HEK293 (cell line): ENCODE measurements around the gene SH2B3.

Experiments
- KLF1 ChIP-seq: fragments of 450-650 bp; formaldehyde crosslinking; IDR thresholded peaks from 2 replicates; pipeline ENCODE4 v1.5.1; 2016; ENCODE audit warnings: missing biosample characterization, missing genetic modification characterization
- MYNN ChIP-seq: fragments of 450-650 bp; formaldehyde crosslinking; IDR thresholded peaks from 2 replicates; pipeline ENCODE4 v1.5.1; 2016; ENCODE audit warnings: missing biosample characterization, missing genetic modification characterization, borderline replicate concordance
- OVOL3 ChIP-seq: fragments of 450-650 bp; formaldehyde crosslinking; IDR thresholded peaks from 2 replicates; pipeline ENCODE4 v1.5.1; 2016; ENCODE audit warnings: missing biosample characterization, missing genetic modification characterization
- SP7 ChIP-seq: fragments of 450-650 bp; formaldehyde crosslinking; IDR thresholded peaks from 2 replicates; pipeline ENCODE4 v1.5.1; 2016; ENCODE audit warnings: missing biosample characterization, missing genetic modification characterization
- TCF7L2 ChIP-seq: IDR thresholded peaks from 2 replicates; pipeline ENCODE4 v1.6.1; 2011; ENCODE audit warnings: low read depth, mild to moderate bottlenecking, inconsistent platforms, low read length, moderate library complexity, borderline replicate concordance
- YY1 ChIP-seq: fragments of 450-650 bp; formaldehyde crosslinking; IDR thresholded peaks from 2 replicates; pipeline ENCODE4 v1.5.1; 2018; ENCODE audit warnings: missing biosample characterization, missing genetic modification characterization
- ZBTB20 ChIP-seq: fragments of 450-650 bp; formaldehyde crosslinking; IDR thresholded peaks from 2 replicates; pipeline ENCODE4 v1.5.1; 2016; ENCODE audit warnings: missing biosample characterization, missing genetic modification characterization
- ZEB2 ChIP-seq: fragments of 450-650 bp; formaldehyde crosslinking; IDR thresholded peaks from 2 replicates; pipeline ENCODE4 v1.5.1; 2016; ENCODE audit warnings: missing biosample characterization, missing genetic modification characterization
- ZNF133 ChIP-seq: fragments of 450-650 bp; formaldehyde crosslinking; IDR thresholded peaks from 2 replicates; pipeline ENCODE4 v1.5.1; 2016; ENCODE audit warnings: missing biosample characterization, missing genetic modification characterization
- ZNF140 ChIP-seq: fragments of 450-650 bp; formaldehyde crosslinking; IDR thresholded peaks from 2 replicates; pipeline ENCODE4 v1.5.1; 2016; ENCODE audit warnings: missing biosample characterization, missing genetic modification characterization
- ZNF157 ChIP-seq: fragments of 450-650 bp; formaldehyde crosslinking; IDR thresholded peaks from 2 replicates; pipeline ENCODE4 v1.5.1; 2016; ENCODE audit warnings: missing biosample characterization, missing genetic modification characterization
- ZNF19 ChIP-seq: fragments of 450-650 bp; formaldehyde crosslinking; IDR thresholded peaks from 2 replicates; pipeline ENCODE4; 2016; ENCODE audit warnings: missing biosample characterization, missing genetic modification characterization, low read depth
- ZNF202 ChIP-seq: fragments of 450-650 bp; formaldehyde crosslinking; IDR thresholded peaks from 2 replicates; pipeline ENCODE4 v1.5.1; 2016; ENCODE audit warnings: missing biosample characterization, missing genetic modification characterization, borderline replicate concordance
- ZNF248 ChIP-seq: fragments of 450-650 bp; formaldehyde crosslinking; IDR thresholded peaks from 2 replicates; pipeline ENCODE4 v1.5.1; 2017; ENCODE audit warnings: missing biosample characterization, missing genetic modification characterization
- ZNF266 ChIP-seq: fragments of 450-650 bp; formaldehyde crosslinking; IDR thresholded peaks from 2 replicates; pipeline ENCODE4 v1.5.1; 2016; ENCODE audit warnings: missing biosample characterization, missing genetic modification characterization, low read depth
- ZNF274 ChIP-seq, 2 experiments: fragments of 200-500 bp in 1 of 2; fragments of 450-650 bp in 1 of 2; sonication (Bioruptor generic) in 1 of 2; formaldehyde crosslinking in 1 of 2; IDR thresholded peaks; 2 replicates each; pipeline versions ENCODE4 v1.5.1 to v1.6.1; 2014 to 2016; ENCODE audit warnings: borderline replicate concordance in 1 of 2, inconsistent platforms in 1 of 2, low read length in 1 of 2, missing biosample characterization in 1 of 2, missing genetic modification characterization in 1 of 2
- ZNF311 ChIP-seq: fragments of 450-650 bp; formaldehyde crosslinking; IDR thresholded peaks from 2 replicates; pipeline ENCODE4 v1.5.1; 2017; ENCODE audit warnings: missing biosample characterization, missing genetic modification characterization, borderline replicate concordance
- ZNF324 ChIP-seq: fragments of 450-650 bp; formaldehyde crosslinking; IDR thresholded peaks from 2 replicates; pipeline ENCODE4 v1.5.1; 2016; ENCODE audit warnings: missing biosample characterization, missing genetic modification characterization
- ZNF350 ChIP-seq: fragments of 450-650 bp; formaldehyde crosslinking; IDR thresholded peaks from 2 replicates; pipeline ENCODE4 v1.5.0; 2017; ENCODE audit warnings: missing biosample characterization, mild to moderate bottlenecking, missing genetic modification characterization
- ZNF354C ChIP-seq: fragments of 450-650 bp; formaldehyde crosslinking; IDR thresholded peaks from 2 replicates; pipeline ENCODE4 v1.5.1; 2016; ENCODE audit warnings: missing biosample characterization, missing genetic modification characterization, low read depth, borderline replicate concordance
- ZNF416 ChIP-seq: fragments of 450-650 bp; formaldehyde crosslinking; IDR thresholded peaks from 2 replicates; pipeline ENCODE4 v1.5.1; 2016; ENCODE audit warnings: missing biosample characterization, missing genetic modification characterization
- ZNF510 ChIP-seq: fragments of 450-650 bp; formaldehyde crosslinking; IDR thresholded peaks from 2 replicates; pipeline ENCODE4 v1.5.1; 2018; ENCODE audit warnings: mild to moderate bottlenecking, missing genetic modification characterization, missing biosample characterization; ENCODE audit not compliant: insufficient replicate concordance
- ZNF514 ChIP-seq: fragments of 450-650 bp; formaldehyde crosslinking; IDR thresholded peaks from 2 replicates; pipeline ENCODE4 v1.5.1; 2016; ENCODE audit warnings: missing biosample characterization, missing genetic modification characterization
- ZNF521 ChIP-seq: fragments of 450-650 bp; formaldehyde crosslinking; IDR thresholded peaks from 2 replicates; pipeline ENCODE4 v1.5.1; 2017; ENCODE audit warnings: missing biosample characterization, mild to moderate bottlenecking, missing genetic modification characterization
- ZNF776 ChIP-seq: fragments of 450-650 bp; formaldehyde crosslinking; IDR thresholded peaks from 2 replicates; pipeline ENCODE4 v1.5.0; 2017; ENCODE audit warnings: missing biosample characterization, missing genetic modification characterization, borderline replicate concordance
- ZNF791 ChIP-seq: fragments of 450-650 bp; formaldehyde crosslinking; IDR thresholded peaks from 2 replicates; pipeline ENCODE4 v1.5.1; 2016; ENCODE audit warnings: missing biosample characterization, missing genetic modification characterization
- ZNF792 ChIP-seq: fragments of 450-650 bp; formaldehyde crosslinking; IDR thresholded peaks from 2 replicates; pipeline ENCODE4 v1.5.1; 2016; ENCODE audit warnings: missing biosample characterization, missing genetic modification characterization
- TF ChIP-seq, protein P1 (sequence below): fragments of 450-650 bp; formaldehyde crosslinking; IDR thresholded peaks from 2 replicates; pipeline ENCODE4 v1.5.1; 2016; ENCODE audit warnings: missing biosample characterization, missing genetic modification characterization
- TF ChIP-seq, protein P2 (sequence below): fragments of 450-650 bp; formaldehyde crosslinking; IDR thresholded peaks from 2 replicates; pipeline ENCODE4 v1.5.1; 2016; ENCODE audit warnings: missing biosample characterization, missing genetic modification characterization
- TF ChIP-seq, protein P3 (sequence below): fragments of 450-650 bp; formaldehyde crosslinking; IDR thresholded peaks from 2 replicates; pipeline ENCODE4 v1.5.1; 2016; ENCODE audit warnings: missing biosample characterization, missing genetic modification characterization, borderline replicate concordance
- TF ChIP-seq, protein P4 (sequence below): fragments of 450-650 bp; formaldehyde crosslinking; conservative IDR thresholded peaks from 2 replicates; pipeline ENCODE4 v1.5.1; 2016; ENCODE audit warnings: low read depth, missing biosample characterization, missing genetic modification characterization

Gene SH2B3

DNA sequence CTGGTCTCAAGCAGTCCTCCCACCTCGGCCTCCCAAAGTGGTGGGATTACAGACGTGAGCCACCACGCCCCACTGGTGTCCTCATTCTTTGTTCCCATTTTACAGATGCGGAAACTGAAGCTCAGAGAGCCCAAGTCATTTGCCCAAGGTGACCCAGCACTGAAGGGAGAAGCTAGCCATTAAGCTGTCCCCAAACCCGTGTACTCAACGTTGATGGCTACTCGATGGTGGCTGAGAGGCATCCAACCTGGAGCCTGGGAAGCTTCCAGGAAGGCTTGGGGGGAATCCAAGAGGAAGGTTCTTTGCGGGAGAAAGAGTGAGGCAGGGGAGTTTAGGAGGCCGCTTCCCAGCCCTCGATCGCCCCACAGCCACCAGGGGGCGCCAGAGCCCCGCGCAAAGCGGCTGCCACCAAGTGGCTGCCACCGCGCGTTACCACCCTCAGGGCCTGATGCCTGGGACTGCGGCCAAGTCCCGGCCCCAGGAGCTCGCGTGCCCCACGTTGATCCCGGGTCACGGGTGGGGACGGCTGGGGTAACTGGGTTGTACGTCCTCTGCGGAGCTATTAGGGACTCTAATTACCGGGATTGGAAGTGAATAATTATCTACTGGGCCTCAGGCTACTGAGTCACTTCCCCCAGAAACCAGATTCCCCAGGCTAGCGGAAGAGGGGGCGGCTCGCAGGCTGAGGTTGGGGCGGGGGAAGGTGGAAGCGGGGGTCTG lies 8.8 kb upstream of the SH2B3 start (continued):
- TF ChIP-seq ZNF354C (tag by site-specific recombination) (no peak), ZNF324 (tag by site-specific recombination) (peak; percentile 78; the same call in 1 of the 2 replicates), ZBTB20 (peak; percentile 52; the same call in 1 of the 2 replicates), ZNF514 (tag by site-specific recombination) (no peak), ZEB2 (tag by site-specific recombination) (peak; percentile 93), ZNF19 (tag by site-specific recombination) (no peak), ZNF311 (tag by site-specific recombination) (no peak), ZNF510 (tag by site-specific recombination) (no peak), TCF7L2 (no peak), ZNF140 (tag by site-specific recombination) (no peak), ZNF350 (no peak), ZNF791 (tag by site-specific recombination) (no peak), ZNF266 (tag by site-specific recombination) (no peak), ZNF248 (tag by site-specific recombination) (no peak), ZNF133 (tag by site-specific recombination) (no peak), ZNF157 (tag by site-specific recombination) (no peak), KLF1 (tag by site-specific recombination) (peak; percentile 53), ZNF202 (tag by site-specific recombination) (no peak), ZNF521 (tag by site-specific recombination) (no peak), ZNF274 (IDR thresholded peaks at IDR 0.05; ENCODE audit: low read length) (no peak), ZNF274 (tag by site-specific recombination; IDR thresholded peaks at IDR 0.05; ENCODE audit: borderline replicate concordance) (no peak), ZNF792 (tag by site-specific recombination) (no peak), ZNF776 (no peak), OVOL3 (tag by site-specific recombination) (no peak), ZNF416 (no peak), MYNN (tag by site-specific recombination) (no peak), YY1 (no peak), SP7 (tag by site-specific recombination) (peak; percentile 95)
- TF ChIP-seq, protein P1, sequence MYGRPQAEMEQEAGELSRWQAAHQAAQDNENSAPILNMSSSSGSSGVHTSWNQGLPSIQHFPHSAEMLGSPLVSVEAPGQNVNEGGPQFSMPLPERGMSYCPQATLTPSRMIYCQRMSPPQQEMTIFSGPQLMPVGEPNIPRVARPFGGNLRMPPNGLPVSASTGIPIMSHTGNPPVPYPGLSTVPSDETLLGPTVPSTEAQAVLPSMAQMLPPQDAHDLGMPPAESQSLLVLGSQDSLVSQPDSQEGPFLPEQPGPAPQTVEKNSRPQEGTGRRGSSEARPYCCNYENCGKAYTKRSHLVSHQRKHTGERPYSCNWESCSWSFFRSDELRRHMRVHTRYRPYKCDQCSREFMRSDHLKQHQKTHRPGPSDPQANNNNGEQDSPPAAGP (tag by site-specific recombination): peak; percentile 81
- TF ChIP-seq, protein P2, sequence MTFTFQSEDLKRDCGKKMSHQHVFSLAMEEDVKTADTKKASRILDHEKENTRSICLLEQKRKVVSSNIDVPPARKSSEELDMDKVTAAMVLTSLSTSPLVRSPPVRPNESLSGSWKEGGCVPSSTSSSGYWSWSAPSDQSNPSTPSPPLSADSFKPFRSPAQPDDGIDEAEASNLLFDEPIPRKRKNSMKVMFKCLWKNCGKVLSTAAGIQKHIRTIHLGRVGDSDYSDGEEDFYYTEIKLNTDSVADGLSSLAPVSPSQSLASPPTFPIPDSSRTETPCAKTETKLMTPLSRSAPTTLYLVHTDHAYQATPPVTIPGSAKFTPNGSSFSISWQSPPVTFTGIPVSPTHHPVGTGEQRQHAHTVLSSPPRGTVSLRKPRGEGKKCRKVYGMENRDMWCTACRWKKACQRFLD (tag by site-specific recombination): no peak
- TF ChIP-seq, protein P3, sequence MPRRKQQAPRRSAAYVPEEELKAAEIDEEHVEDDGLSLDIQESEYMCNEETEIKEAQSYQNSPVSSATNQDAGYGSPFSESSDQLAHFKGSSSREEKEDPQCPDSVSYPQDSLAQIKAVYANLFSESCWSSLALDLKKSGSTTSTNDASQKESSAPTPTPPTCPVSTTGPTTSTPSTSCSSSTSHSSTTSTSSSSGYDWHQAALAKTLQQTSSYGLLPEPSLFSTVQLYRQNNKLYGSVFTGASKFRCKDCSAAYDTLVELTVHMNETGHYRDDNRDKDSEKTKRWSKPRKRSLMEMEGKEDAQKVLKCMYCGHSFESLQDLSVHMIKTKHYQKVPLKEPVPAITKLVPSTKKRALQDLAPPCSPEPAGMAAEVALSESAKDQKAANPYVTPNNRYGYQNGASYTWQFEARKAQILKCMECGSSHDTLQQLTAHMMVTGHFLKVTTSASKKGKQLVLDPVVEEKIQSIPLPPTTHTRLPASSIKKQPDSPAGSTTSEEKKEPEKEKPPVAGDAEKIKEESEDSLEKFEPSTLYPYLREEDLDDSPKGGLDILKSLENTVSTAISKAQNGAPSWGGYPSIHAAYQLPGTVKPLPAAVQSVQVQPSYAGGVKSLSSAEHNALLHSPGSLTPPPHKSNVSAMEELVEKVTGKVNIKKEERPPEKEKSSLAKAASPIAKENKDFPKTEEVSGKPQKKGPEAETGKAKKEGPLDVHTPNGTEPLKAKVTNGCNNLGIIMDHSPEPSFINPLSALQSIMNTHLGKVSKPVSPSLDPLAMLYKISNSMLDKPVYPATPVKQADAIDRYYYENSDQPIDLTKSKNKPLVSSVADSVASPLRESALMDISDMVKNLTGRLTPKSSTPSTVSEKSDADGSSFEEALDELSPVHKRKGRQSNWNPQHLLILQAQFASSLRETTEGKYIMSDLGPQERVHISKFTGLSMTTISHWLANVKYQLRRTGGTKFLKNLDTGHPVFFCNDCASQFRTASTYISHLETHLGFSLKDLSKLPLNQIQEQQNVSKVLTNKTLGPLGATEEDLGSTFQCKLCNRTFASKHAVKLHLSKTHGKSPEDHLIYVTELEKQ (tag by site-specific recombination): no peak
- TF ChIP-seq, protein P4, sequence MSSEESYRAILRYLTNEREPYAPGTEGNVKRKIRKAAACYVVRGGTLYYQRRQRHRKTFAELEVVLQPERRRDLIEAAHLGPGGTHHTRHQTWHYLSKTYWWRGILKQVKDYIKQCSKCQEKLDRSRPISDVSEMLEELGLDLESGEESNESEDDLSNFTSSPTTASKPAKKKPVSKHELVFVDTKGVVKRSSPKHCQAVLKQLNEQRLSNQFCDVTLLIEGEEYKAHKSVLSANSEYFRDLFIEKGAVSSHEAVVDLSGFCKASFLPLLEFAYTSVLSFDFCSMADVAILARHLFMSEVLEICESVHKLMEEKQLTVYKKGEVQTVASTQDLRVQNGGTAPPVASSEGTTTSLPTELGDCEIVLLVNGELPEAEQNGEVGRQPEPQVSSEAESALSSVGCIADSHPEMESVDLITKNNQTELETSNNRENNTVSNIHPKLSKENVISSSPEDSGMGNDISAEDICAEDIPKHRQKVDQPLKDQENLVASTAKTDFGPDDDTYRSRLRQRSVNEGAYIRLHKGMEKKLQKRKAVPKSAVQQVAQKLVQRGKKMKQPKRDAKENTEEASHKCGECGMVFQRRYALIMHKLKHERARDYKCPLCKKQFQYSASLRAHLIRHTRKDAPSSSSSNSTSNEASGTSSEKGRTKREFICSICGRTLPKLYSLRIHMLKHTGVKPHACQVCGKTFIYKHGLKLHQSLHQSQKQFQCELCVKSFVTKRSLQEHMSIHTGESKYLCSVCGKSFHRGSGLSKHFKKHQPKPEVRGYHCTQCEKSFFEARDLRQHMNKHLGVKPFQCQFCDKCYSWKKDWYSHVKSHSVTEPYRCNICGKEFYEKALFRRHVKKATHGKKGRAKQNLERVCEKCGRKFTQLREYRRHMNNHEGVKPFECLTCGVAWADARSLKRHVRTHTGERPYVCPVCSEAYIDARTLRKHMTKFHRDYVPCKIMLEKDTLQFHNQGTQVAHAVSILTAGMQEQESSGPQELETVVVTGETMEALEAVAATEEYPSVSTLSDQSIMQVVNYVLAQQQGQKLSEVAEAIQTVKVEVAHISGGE (tag by site-specific recombination): no peak
